ENCODE data around the gene TSPO.
A peak's percentile ranks its signal among the peaks of the same experiment; 100 is the strongest.
"Not testable (repeated sequence)": the region's sequence is repeated elsewhere in the genome, so short reads cannot be mapped to it uniquely, and the experiment has no call there.

The TSPO gene

GRCh38 chr22:43151251-43152002 lies at the start of gene TSPO:
Gene TSPO (plus strand): TSS chr22:43151559. CDS start chr22:43159239, 7,680 bp downstream.
- DNase-seq, result peak in 2 of 3 experiments; percentile 48 to 53

GRCh38 chr22:43104056-43104625 lies 47.2 kb upstream of the TSPO start:
- DNase-seq, result peak in 1 of 3 experiments; percentile 14

DNA sequence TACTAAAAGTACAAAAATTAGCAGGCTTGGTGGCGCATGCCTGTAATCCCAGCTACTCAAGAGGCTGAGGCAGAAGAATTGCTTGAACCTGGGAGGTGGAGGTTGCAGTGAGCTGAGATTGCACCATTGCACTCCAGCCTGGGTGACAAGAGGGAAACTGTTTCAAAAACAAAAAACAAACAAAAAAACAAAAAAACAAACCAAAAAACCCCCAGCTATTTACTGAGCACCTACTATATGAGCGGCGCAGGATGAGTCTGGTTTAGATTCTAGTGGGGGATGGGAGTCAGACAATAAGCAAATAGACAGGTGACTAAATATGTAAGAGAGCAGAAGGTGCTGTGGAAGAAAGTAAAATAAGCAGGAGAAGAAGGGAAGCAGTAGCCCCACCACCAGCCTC lies 46.4 kb upstream of the TSPO start:
- DNase-seq, result not testable (repeated sequence)

GRCh38 chr22:43106302-43106701 lies 45.1 kb upstream of the TSPO start:
- DNase-seq, result no peak

DNA sequence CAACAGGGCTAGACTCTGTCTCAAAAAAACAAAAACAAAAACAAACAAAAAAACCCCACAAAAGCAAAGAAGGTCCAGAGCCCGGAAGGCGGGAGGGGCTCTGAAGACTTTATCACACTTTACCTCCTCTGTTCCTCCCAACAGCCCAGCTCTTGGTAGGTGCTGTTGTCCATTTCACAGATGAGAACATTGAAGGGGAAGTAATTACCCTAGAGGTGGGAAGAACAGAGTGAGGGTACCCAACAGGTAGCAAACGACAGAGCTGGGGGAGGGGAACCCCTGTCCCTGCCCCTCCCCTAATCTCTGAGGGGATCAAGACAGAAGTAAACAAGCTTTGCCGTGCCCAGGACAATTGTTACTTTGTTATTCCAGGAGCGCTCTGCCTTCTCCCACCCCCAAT lies 41.8 kb upstream of the TSPO start:
- no peak for DNase-seq

- no peak for DNase-seq
Observed at GRCh38 chr22:43109921-43110443, 41.4 kb upstream of the TSPO start.

GRCh38 chr22:43110444-43110926 lies 40.9 kb upstream of the TSPO start, which contains the start of gene BIK:
Gene BIK (plus strand): TSS chr22:43110750. CDS start chr22:43124023, 13,273 bp downstream.
- DNase-seq, result peak; percentile 32 to 54 (median 52)

- peak; percentile 29 to 36 (median 36) for DNase-seq
Observed at GRCh38 chr22:43110927-43111623, 40.3 kb upstream of the TSPO start.

DNA sequence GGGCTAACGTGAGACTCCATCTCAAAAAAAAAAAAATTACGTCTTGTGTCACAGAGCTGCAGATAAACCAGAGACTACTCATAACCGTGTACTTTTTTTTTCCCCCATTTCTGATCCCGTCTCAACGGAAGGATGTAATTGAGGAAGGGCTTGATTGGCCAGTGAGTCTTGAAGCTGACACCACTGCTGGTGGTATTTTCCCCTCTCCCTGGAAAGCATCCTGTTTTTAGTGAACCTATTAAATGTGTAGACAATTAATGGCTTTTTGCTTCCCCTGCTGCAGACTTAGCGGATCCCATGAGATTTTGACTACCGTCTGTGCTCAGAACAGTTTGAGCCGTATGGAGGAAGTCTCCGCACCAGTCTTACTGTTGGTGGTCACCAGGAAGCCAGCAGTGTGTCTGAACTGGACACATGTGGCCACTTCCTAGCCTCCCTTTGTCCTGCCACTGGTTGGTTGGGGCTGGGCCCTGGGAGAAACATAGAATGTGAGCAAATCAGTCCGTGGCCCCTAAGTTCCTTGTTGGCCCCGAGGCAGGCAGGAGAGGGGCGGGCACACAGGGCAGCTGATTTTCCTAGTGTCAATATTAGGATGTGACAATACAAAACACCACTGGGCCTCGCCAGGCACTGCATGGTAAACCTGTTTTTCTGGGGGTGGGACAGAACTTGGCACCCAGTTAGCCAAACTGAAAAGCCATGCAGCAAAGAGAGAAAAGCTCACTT lies 37.7 kb upstream of the TSPO start:
- DNase-seq, result peak in 2 of 3 experiments; percentile 13 to 32

- peak in 2 of 3 experiments; percentile 16 to 28 for DNase-seq
Observed at GRCh38 chr22:43114958-43115357, 36.4 kb upstream of the TSPO start.

DNA sequence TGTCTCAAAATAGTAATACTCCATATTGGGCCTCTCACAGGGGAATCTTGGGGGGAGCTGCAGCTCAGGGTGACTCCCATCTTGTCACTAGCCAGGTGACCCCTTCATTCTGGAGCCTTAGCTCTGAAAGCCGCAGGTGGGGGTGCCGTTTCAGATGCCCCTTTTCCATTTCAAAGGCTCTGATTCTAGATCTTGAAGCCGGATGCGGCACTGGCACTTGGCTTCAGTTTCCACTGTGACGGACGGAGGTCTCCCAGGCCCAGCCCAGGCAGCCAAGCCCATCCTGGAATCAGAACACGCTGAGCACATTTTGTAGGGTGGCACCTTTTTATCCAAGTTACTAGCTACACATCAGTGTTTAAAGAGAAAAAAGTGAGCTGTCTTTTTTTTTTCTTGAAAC lies 34.4 kb upstream of the TSPO start:
- DNase-seq, result no peak

DNA sequence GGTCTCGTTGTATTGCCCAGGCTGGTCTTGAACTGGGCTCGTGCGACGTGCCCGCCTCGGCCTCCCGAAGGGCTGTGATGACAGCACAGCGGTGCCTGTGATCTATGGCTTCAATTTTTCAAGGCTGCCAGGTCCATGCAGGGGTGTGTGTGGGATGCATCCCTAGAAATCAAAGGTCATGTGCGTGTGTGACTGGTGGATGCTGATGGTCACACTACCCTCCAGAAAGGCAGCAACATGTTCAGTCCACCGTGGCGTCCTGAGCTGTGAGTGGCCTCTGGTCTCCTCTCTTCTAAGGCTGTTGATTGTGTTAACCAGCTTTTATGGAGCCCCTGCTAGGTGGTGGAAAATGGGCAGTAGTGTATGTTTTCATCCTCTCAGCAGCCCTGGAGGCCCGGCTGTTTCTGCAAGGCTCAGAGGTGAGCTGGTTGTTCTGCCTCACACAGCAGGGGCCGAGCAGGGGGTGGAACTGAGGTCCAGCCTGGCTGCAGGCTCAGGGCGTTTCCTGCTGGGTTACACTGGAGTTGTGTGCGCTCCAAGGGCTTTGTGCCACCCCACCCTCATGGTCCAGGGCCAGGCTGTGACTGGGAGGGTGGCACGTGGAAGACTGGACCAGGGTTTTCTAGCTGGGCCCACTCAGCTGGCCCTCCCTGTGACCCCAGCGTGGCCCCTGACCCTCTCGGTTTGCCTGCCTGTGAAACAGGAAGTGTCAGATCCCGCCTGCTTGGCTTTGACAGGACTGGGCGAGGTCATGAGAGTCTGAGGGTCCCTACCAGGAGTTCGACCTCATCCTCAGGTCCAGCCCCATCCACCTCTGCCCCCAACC lies 33.1 kb upstream of the TSPO start:
- peak in 1 of 3 experiments; percentile 3 for DNase-seq

DNA sequence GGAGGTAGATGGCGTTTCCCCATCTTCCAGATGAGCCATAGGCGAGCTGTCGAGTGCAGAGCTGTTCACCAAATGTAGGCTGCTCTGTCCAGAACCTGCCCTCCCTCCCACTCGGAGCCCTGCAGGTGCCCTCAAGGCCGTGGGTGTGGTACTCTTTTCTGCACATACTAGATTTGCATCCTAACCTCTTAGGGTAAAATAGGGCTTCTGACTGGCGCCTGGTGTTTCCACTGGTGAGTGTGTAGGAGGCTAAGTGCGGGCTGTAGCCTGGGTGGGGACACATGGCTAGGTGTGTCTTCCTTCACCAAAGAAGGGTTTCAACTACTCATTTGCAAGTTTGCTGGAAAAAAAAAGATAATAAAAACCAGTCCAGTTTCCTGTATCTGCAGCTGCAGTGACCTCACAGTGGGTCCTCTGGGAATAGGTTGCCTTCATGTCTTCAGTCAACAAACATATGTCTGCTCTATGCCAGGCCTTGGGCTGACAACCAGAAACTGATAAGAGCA lies 32.4 kb upstream of the TSPO start:
- peak in 1 of 3 experiments; percentile 21 for DNase-seq

DNA sequence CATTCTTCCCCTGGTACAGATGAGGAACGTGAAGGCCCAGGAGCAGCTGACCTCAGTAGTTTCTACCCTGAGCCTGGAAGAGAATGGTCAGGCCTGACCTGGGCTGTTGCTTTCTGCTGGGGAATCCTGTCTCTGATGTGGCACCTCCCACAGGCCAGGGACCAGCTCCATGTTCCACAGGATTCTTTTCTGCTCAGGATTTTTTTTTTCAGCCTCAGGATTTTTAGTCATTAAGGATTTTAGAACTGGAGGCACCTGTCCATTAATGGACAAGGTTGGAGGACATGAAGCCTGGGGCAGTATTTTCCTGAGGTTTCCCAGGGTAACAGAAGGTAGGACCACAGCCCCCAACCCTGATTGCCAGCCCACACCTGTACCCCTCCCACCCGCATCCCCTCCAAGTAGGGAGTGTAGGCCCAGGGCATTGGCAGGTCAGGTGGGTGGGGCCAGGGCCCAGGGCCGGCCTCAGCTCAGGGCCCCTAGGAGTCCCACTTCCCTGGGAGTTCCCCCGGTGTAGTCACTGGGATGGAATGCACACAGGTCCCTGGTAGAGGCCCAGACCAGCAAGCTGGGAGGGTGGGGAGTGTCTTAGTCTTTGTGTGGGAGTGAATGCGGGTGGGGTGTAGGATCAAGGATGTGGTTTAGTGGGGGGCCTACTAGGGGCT lies 24.7 kb upstream of the TSPO start:
- no peak for DNase-seq

DNA sequence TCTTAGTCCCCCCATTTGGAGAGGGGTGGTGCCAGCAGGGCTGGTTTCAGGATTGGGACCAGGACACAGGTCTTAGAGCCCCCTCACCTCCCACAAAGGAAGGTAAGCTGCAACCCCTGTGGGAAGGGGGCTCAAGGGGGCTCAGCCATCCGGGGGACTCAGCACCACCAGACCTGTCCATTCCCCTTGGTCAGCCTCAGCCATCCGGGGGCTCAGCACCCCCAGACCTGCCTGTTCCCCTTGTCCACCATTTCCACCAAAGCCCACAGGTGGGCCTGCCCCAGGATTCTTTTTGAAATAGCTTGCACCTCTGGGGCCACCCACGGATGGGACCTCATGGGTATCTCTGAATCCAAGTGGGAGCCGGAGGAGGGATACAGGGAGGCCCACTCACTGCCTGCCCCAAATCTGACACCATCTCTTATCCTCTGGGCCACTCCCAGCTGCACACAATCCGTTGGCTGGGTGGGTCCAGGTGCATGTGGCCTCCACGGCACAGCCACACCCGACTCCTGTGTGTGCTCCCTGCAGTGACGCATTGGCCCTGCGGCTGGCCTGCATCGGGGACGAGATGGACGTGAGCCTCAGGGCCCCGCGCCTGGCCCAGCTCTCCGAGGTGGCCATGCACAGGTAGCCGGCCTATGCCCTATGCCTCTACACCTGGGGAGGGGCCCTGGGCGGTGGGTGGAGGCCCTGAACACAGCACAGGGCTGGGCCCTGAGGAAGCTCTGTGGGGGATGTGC lies 24.0 kb upstream of the TSPO start:
- DNase-seq, result peak in 1 of 3 experiments; percentile 13

- DNase-seq, result peak in 1 of 3 experiments; percentile 20
Observed at GRCh38 chr22:43128116-43128515, 23.2 kb upstream of the TSPO start.

DNA sequence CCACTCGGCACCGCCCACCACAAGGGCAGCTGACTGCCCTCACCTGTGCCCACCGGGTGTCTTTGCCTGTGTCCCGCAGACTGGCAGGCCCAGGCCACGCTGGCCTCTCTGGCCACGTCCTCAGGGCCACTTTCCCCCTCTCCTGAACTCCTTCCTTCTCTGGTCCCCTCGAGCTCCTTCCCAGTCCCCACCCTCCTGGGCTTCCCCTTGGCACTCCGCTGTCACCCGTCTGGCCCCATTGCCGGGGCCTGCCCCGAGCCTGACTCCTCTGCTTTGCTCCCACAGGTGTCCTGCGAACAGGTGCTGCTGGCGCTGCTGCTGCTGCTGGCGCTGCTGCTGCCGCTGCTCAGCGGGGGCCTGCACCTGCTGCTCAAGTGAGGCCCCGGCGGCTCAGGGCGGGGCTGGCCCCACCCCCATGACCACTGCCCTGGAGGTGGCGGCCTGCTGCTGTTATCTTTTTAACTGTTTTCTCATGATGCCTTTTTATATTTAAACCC lies 22.4 kb upstream of the TSPO start:
- peak; percentile 73 to 87 (median 78) for DNase-seq

GRCh38 chr22:43129426-43130425 lies 21.6 kb upstream of the TSPO start:
- DNase-seq, result peak; percentile 43 to 84 (median 57)
